ENCODE data around the gene PRKAA1. TPM values are rescaled to one million over a fixed set of nuclear protein-coding genes. Genes with fewer than 3 reads are reported as not detected.

Gene PRKAA1
- total and polyA plus RNA-seq, 2 of the 4 experiments (the other 2 are of a cell fraction): 47.7 to 94.1 TPM

DNA sequence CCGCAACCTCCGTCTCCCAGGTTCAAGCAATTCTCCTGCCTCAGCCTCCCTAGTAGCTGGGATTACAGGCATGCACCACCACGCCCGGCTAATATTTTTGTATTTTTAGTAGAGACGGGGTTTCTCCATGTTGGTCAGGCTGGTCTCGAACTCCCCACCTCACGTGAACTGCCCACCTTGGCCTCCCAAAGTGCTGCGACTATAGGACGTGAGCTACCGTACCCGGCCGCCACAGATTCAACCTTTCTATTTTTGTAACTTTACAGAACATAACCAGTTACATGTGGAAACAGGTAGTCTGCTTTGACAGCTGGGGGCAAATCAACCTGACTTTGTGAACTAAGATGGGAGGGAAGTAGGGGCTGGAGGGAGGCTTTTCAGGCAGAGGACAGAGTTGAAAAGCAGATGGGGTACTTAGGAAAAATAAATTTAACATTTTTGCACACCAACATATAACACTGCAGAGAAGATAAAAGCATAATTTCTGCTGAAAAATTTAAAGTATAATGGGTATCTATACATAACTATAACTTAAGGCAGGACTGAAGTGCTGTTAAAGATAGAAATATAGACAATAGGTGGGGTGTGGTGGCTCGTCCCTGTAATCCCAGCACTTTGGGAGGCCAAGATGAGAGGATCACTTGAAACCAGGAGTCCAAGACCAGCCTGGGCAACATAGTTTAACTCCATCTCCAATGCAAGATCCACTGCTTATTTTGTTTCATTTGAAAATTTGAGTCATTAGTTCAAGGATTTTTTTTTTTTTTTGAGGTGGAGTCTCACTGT, 31.8 kb upstream of the PRKAA1 start:
- H2BK120ac ChIP-seq (ENCODE audit: low read depth, low read length): no peak overlapping the region
- intact Hi-C loops (cut with micrococcal nuclease) (loop anchor here (5.0 kb wide), 1 partner anchor 1408 kb away; the partner anchor contains the start of gene DAB2), dilution Hi-C loops (cut with HindIII; ENCODE audit: low sequenced_read_pairs, unreplicated experiment) (no loop called here), in situ Hi-C loops (cut with MboI; ENCODE audit: low sequenced_read_pairs) (no loop called here)
- ChIA-PET POLR2A (ENCODE audit: unreplicated experiment) (interaction anchor here (0.6 kb wide), 1 partner anchor 75 kb away, joined by 9 read pairs; no protein-coding TSS in a partner anchor), CTCF (interaction anchor here (1.3 kb wide), 1 partner anchor 32 kb away, joined by 3 read pairs; the partner anchor contains the start of gene PRKAA1)
- no peak overlapping the region for H2AK5ac ChIP-seq (ENCODE audit: low read depth, low read length)
- no peak overlapping the region for H4K5ac ChIP-seq (ENCODE audit: low read depth, low read length)
- no peak overlapping the region for H2BK5ac ChIP-seq (ENCODE audit: low read depth, low read length, poor library complexity, severe bottlenecking)
- no peak overlapping the region for H4K91ac ChIP-seq (ENCODE audit: insufficient read depth, low read depth, low read length)
- no peak overlapping the region for H3K4ac ChIP-seq (ENCODE audit: low read depth, low read length)
- H4K8ac ChIP-seq (ENCODE audit: low read depth in 2 of 2, low read length in 2 of 2): no peak overlapping the region
- TF ChIP-seq RCOR1 (IDR thresholded peaks at IDR 0.05; ENCODE audit: insufficient replicate concordance, low read length) (no peak), MAZ (IDR thresholded peaks at IDR 0.05; ENCODE audit: borderline replicate concordance, low read depth, low read length) (no peak), RAD21 (IDR thresholded peaks at IDR 0.05; ENCODE audit: low read length) (no peak), MAFK (IDR thresholded peaks at IDR 0.05; ENCODE audit: low read depth, low read length) (no peak), BHLHE40 (IDR thresholded peaks at IDR 0.05; ENCODE audit: low read depth, low read length) (no peak), NFE2L2 (IDR thresholded peaks at IDR 0.05; ENCODE audit: low read depth, low read length) (no peak), CEBPB (IDR thresholded peaks at IDR 0.05; ENCODE audit: low read depth, low read length) (no peak)
- TF ChIP-seq, protein P1, sequence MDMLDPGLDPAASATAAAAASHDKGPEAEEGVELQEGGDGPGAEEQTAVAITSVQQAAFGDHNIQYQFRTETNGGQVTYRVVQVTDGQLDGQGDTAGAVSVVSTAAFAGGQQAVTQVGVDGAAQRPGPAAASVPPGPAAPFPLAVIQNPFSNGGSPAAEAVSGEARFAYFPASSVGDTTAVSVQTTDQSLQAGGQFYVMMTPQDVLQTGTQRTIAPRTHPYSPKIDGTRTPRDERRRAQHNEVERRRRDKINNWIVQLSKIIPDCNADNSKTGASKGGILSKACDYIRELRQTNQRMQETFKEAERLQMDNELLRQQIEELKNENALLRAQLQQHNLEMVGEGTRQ (IDR thresholded peaks at IDR 0.05; ENCODE audit: low read depth, low read length): no peak
- TF ChIP-seq, protein P2, sequence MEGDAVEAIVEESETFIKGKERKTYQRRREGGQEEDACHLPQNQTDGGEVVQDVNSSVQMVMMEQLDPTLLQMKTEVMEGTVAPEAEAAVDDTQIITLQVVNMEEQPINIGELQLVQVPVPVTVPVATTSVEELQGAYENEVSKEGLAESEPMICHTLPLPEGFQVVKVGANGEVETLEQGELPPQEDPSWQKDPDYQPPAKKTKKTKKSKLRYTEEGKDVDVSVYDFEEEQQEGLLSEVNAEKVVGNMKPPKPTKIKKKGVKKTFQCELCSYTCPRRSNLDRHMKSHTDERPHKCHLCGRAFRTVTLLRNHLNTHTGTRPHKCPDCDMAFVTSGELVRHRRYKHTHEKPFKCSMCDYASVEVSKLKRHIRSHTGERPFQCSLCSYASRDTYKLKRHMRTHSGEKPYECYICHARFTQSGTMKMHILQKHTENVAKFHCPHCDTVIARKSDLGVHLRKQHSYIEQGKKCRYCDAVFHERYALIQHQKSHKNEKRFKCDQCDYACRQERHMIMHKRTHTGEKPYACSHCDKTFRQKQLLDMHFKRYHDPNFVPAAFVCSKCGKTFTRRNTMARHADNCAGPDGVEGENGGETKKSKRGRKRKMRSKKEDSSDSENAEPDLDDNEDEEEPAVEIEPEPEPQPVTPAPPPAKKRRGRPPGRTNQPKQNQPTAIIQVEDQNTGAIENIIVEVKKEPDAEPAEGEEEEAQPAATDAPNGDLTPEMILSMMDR (conservative IDR thresholded peaks at IDR 0.05; ENCODE audit: low read depth, low read length): no peak
- DNase-seq (no peak), ATAC-seq (ENCODE audit: low read depth) (no peak)
- H2BK20ac ChIP-seq (ENCODE audit: low read depth, low read length): no peak overlapping the region
- no peaks in the 10 kb centered on the region for H3K9me3 ChIP-seq (ENCODE audit: control insufficient read depth, insufficient read depth, low read length)
- H2AK9ac ChIP-seq (replicated peaks; ENCODE audit: low read depth, low read length, poor library complexity): no peak overlapping the region
- peaks cover 2% of the 10 kb centered on the region; the same call in 1 of the 2 replicates for H3K4me1 ChIP-seq (ENCODE audit: control insufficient read depth, insufficient read depth, low read length)
- peaks cover 29 to 87% of the 10 kb centered on the region in 2 experiments for H3K79me1 ChIP-seq (ENCODE audit: low read depth in 1 of 2, low read length in 2 of 2)
- no CpG with 5 or more reads among the region's 13 CpGs for WGBS, 2 experiments (ENCODE audit: extremely low coverage in 2 of 2, insufficient read length in 1 of 2)
- H3K9me1 ChIP-seq (ENCODE audit: insufficient read depth, low read length): peaks cover 2% of the 10 kb centered on the region; the same call in 1 of the 2 replicates
- no peak overlapping the region for H2BK15ac ChIP-seq (ENCODE audit: low read depth, low read length)
- no peak overlapping the region for H3K4me2 ChIP-seq (ENCODE audit: low read depth, low read length)
- H2AFZ ChIP-seq (replicated peaks; ENCODE audit: low read length, poor library complexity): no peak overlapping the region
- no peak overlapping the region for H3K14ac ChIP-seq (replicated peaks; ENCODE audit: low read depth, low read length)
- BruUV-seq (replicated peaks): no TSS peak
- peaks cover 94% of the 10 kb centered on the region for H4K20me1 ChIP-seq (ENCODE audit: insufficient read depth, low read length)
- no peak overlapping the region for H3K56ac ChIP-seq (ENCODE audit: extremely low read depth, insufficient read depth, low read length)
- H3K18ac ChIP-seq (ENCODE audit: low read depth, low read length): no peak overlapping the region
- no peak overlapping the region for H3K9ac ChIP-seq (ENCODE audit: low read depth, low read length)
- H3K23ac ChIP-seq (ENCODE audit: low read depth, low read length): no peak overlapping the region
- H3K27me3 ChIP-seq (ENCODE audit: control insufficient read depth, insufficient read depth, low read length): no peaks in the 10 kb centered on the region
- no peak overlapping the region for H3K4me3 ChIP-seq (ENCODE audit: insufficient read depth, low read depth, low read length)
- H3K27ac ChIP-seq (ENCODE audit: insufficient read depth, low read length): no peak overlapping the region
- peaks cover 71% of the 10 kb centered on the region for H3K36me3 ChIP-seq (ENCODE audit: control insufficient read depth, insufficient read depth, low read length)
